Astrocyte of the spinal cord (primary cell): ENCODE measurements around the gene PCSK5.

Experiments used
- DNase-seq: peaks from one replicate; pipeline ENCODE4 v3.0.0; 2011; ENCODE audit warnings: low read depth, low spot score
- H3K4me3 ChIP-seq: 2 replicates; pipeline ENCODE4 v1.5.1; 2011; ENCODE audit warnings: low read depth, mild to moderate bottlenecking, low read length, moderate library complexity
- in situ Hi-C: cut with HindIII; loops from 2 replicates; pipeline ENCODE4 v1.10.0; 2017; ENCODE audit warnings: low sequenced_read_pairs
- TF ChIP-seq, protein P1 (sequence below): IDR thresholded peaks from 2 replicates; pipeline ENCODE4 v1.5.1; 2012; ENCODE audit warnings: low read depth, mild to moderate bottlenecking, low read length, inconsistent platforms

PCSK5 gene

DNA sequence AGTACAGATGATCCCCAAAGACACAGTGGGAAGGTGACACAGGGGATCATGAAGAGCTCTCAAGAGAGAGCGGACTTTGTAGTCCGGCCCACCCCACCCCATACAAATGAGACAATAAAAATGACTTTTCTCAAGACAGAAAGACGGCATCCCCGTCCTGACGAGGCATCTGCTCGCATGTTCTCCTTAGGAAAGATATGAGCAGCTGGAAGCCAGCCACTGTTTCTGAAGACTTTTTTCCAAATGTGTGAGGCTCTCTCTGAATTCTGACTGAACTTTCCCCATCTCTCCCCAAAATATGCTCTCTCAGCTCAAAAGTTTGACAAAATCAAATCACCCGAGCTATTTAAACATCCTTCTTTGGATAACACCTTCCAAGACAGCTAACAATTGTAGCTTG is 398.6 kb downstream of the PCSK5 start:
- H3K4me3 ChIP-seq = no peak overlapping the region
- in situ Hi-C loops = no loop called here
- TF ChIP-seq, protein P1, sequence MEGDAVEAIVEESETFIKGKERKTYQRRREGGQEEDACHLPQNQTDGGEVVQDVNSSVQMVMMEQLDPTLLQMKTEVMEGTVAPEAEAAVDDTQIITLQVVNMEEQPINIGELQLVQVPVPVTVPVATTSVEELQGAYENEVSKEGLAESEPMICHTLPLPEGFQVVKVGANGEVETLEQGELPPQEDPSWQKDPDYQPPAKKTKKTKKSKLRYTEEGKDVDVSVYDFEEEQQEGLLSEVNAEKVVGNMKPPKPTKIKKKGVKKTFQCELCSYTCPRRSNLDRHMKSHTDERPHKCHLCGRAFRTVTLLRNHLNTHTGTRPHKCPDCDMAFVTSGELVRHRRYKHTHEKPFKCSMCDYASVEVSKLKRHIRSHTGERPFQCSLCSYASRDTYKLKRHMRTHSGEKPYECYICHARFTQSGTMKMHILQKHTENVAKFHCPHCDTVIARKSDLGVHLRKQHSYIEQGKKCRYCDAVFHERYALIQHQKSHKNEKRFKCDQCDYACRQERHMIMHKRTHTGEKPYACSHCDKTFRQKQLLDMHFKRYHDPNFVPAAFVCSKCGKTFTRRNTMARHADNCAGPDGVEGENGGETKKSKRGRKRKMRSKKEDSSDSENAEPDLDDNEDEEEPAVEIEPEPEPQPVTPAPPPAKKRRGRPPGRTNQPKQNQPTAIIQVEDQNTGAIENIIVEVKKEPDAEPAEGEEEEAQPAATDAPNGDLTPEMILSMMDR = no peak
- no peak for DNase-seq

DNA sequence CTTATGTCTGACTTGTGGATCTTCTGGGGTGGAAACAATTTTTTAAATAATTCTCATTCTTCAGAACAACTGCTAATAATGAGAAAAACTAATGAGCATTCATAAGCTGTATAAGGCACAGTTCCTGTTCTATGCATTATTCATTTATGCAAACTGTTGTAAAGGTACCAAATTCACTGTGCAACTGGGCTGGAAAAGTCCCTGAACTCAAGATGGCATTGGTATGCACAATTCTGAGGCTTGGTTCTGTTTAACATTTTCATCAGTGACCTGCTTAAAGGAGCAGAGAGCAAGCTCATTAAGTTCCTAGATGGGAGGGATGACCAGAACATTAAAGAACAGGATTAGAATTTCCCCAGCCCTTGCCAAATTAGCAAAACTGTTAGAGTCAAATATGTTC is 399.2 kb downstream of the PCSK5 start:
- DNase-seq = no peak
- TF ChIP-seq, protein P1 = no peak
- in situ Hi-C loops = no loop called here
- no peak overlapping the region for H3K4me3 ChIP-seq

DNA sequence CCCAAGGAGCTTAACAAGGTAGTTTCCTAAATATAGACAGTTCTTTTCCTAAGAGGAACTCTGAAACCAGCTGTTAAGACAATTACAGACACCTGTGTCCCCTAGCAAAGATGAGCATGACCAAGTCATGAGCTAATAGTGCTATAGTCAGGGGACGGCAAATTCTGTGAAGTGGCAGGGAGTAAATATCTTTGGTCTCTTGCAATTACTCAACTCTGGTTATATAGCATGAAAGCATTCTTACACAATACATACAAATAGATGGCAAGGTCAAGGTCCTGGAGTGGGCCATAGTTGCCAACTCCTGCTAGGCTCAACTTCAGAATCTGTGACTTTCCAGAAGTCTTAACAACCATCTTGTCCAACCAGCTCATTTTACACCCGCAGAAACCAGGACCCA is 400.1 kb downstream of the PCSK5 start:
- TF ChIP-seq, protein P1 = no peak
- in situ Hi-C loops = no loop called here
- H3K4me3 ChIP-seq = no peak overlapping the region
- DNase-seq = no peak

DNA sequence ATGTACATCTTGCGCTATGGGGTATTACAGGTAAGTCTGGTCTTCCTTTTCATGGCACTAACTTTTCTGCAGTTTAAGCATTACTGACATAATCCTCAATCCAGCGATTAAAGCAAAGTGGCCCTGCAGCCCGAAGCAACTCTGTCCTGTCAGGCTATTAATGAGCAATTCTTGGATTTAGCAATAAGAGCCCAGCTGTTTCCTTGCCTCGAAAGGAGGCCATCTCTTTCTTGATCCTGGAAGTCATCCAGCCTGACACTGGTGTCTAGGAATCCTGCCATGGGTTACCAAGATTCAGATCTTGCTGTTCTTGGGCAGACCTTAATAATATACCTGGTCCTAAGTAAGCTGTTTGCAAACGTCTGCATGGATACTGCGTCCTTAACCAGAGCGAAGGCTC is 401.8 kb downstream of the PCSK5 start:
- no peak for DNase-seq
- TF ChIP-seq, protein P1 = no peak
- no peak overlapping the region for H3K4me3 ChIP-seq
- in situ Hi-C loops = no loop called here

DNA sequence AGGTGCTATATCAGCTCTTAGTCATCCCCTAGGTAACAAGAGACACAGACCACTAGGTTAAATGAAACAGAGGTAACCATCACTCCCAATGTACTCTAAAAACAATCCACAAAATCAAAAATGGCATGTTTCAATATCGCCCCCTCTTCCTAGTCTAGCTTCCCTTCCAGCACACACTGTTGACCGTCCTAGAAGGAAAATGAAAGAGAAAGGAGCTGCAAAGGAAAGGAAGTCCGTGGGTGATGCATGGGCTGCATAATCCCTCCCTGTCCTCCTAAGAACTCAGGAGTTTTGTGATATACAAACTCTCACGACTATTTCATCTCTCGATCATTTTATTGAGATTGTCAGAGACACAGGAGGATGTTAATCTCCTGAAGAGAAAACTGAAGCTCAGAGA is 402.2 kb downstream of the PCSK5 start:
- TF ChIP-seq, protein P1 = no peak
- no peak overlapping the region for H3K4me3 ChIP-seq
- DNase-seq = no peak
- in situ Hi-C loops = no loop called here

DNA sequence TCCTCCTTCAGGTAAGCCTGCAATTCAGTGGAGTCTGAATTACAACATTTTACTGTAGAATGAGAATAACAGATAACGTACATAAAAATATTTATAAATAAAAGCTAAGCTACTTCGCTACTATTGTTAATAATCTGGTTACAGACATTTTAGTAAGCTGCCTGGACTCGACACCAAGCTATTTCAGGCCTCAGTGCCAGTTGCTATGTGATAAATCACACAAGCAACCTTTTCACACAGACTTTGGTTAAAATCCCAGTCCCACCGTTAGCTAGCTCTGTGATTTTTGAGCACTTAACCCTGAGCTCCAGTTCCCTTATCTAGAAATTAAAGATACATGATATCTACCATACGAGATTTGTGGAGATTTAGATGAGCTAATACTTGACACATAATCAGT is 403.8 kb downstream of the PCSK5 start:
- in situ Hi-C loops = no loop called here
- no peak for DNase-seq
- TF ChIP-seq, protein P1 = no peak
- no peak overlapping the region for H3K4me3 ChIP-seq
